Measurements from ENCODE around the gene PRKCA.

DNA sequence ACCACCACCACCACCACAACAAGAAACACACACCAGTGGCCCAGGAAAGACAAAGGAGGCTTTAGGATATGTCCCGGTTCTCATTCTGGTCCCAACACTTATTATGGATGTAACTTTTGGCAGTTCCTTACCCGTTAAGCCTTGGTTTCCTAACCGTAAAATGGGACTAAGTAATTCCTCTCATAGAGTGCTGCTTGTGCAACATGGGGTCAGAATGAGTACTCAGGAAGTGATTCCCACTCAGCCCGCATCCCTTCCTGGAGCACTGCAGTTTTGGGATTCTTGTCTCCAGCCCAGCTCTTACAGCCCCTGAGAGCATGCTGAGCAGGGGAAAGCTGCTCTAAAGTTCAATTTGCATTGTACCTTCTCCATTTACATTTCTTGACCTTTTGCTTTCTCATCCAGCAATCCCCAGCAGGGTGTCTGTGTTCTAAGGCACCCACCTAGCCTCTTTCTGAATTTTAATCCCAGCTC is 262.6 kb downstream of the PRKCA start:
- no peak for TF ChIP-seq CTCF (IDR thresholded peaks at IDR 0.05)
- TF ChIP-seq ZFX (IDR thresholded peaks at IDR 0.05; ENCODE audit: borderline replicate concordance) = no peak
